Measurements from ENCODE around the gene ADGRL1. TPM values are rescaled to one million over a fixed set of nuclear protein-coding genes. Genes with fewer than 3 reads are reported as not detected.

The ADGRL1 gene
- total RNA-seq, 1 donor from 2014 or later = 55.3 TPM

DNA sequence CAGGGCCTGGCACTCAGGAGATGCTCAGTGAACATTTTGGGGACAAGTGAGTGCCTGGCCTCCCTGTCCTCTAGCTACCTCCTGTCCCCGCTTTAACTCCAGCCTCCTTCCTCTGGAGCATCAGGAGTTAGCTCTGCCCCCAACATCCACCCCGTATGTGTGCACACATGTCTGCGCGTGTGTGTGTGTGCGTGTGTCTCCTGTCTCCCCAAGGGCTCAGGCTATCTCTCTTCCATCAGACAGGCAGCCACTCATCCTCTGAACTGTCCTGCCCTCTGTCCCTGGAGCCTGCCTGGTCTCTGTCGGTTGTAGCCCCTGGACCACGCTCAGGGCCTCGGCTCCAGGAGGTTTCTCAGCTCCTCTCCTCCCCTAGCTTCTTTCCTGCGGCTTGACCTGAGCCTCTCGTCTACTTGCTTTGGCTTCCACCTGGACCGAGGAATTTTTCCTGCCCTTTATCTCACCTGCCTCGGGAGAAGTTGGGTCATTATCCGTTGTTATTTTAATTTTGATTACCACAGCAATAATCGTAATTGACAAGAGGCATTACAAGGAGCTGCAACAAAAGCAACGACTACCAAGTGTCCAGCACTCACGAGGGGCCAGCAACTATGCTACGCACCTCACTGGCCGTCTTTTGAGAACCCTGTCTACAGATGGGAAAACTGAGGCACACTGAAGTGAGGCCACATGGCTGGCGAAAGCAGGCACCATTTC, 37.6 kb downstream of the ADGRL1 start:
- no peak for DNase-seq (ENCODE audit: low spot score, unreplicated experiment)
- TF ChIP-seq, protein P1, sequence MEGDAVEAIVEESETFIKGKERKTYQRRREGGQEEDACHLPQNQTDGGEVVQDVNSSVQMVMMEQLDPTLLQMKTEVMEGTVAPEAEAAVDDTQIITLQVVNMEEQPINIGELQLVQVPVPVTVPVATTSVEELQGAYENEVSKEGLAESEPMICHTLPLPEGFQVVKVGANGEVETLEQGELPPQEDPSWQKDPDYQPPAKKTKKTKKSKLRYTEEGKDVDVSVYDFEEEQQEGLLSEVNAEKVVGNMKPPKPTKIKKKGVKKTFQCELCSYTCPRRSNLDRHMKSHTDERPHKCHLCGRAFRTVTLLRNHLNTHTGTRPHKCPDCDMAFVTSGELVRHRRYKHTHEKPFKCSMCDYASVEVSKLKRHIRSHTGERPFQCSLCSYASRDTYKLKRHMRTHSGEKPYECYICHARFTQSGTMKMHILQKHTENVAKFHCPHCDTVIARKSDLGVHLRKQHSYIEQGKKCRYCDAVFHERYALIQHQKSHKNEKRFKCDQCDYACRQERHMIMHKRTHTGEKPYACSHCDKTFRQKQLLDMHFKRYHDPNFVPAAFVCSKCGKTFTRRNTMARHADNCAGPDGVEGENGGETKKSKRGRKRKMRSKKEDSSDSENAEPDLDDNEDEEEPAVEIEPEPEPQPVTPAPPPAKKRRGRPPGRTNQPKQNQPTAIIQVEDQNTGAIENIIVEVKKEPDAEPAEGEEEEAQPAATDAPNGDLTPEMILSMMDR (IDR thresholded peaks at IDR 0.05; ENCODE audit: unreplicated experiment) = no peak
- H3K36me3 Mint-ChIP-seq (ENCODE audit: insufficient read depth) = peaks cover 19% of the 10 kb centered on the region
- H3K9me3 Mint-ChIP-seq (ENCODE audit: low read depth) = no peaks in the 10 kb centered on the region
- no peak overlapping the region for H3K27ac Mint-ChIP-seq
- no peaks in the 10 kb centered on the region for H3K27me3 Mint-ChIP-seq
- H3K4me3 Mint-ChIP-seq (ENCODE audit: low read depth) = no peak overlapping the region
- H3K4me1 Mint-ChIP-seq (ENCODE audit: low read depth) = no peaks in the 10 kb centered on the region

DNA sequence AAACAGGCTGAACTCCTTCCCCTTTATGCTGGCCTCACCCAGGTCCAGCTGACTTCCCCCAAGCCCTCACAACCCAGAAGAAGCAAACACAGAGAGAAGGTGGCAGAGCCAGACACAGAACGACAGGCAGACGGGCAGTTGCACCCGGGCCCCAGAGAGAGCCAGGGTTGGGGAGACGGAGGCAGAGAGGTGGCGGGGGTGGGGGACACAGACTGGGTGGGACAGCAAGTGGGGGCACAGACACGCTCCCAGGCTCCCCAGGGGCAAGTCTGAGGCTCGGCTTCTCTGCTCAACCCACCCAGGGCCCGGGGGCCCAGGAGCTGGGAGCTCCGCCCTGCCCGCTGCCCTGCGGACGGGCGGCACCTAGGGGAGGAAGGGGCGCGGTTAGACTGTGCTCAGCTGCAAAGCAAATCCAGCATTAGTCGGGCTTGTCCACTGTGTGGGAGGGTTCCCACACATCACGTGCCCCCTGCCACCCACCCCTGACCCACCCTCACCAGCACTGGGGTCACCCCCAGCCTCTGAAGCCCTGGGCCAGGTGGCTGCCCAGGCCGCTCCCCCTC, 38.3 kb downstream of the ADGRL1 start:
- H3K4me3 Mint-ChIP-seq (ENCODE audit: low read depth) = no peak overlapping the region
- DNase-seq (ENCODE audit: low spot score, unreplicated experiment) = no peak
- TF ChIP-seq, protein P1 (IDR thresholded peaks at IDR 0.05; ENCODE audit: unreplicated experiment) = no peak
- H3K27ac Mint-ChIP-seq = no peak overlapping the region
- no peaks in the 10 kb centered on the region for H3K27me3 Mint-ChIP-seq
- H3K4me1 Mint-ChIP-seq (ENCODE audit: low read depth) = no peaks in the 10 kb centered on the region
- H3K9me3 Mint-ChIP-seq (ENCODE audit: low read depth) = no peaks in the 10 kb centered on the region
- peaks cover 21% of the 10 kb centered on the region for H3K36me3 Mint-ChIP-seq (ENCODE audit: insufficient read depth)

DNA sequence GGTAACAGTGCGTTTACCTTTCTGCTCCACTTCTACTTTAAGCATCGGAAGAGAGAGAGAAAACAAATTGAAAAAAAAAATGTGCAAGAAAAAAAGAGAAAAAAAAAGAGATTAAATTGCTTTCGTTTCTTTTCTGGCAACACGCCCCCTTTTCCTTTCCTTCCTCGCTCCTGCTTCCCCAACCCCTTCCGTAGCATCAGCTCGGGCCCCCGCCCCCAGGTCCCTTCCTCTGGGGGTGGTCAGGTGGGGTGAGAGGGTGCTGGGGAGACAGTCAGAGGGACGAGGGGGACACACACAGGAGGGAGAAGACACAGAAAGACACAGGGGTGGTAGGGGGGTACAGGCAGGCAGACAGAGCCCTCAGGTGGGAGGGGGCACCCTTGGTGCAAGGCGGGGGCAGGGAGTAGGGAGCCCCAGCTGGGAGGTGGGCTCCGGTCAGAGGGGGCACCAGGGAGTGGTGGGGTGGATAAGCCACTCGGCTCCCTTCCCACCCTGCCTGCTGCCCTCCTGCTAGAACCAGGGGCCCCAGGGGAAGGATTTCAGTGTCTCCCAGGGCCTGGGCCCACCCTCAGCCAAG, 38.9 kb downstream of the ADGRL1 start:
- TF ChIP-seq, protein P1 (IDR thresholded peaks at IDR 0.05; ENCODE audit: unreplicated experiment) = no peak
- H3K4me3 Mint-ChIP-seq (ENCODE audit: low read depth) = no peak overlapping the region
- DNase-seq (ENCODE audit: low spot score, unreplicated experiment) = no peak
- no peak overlapping the region for H3K27ac Mint-ChIP-seq
- peaks cover 23% of the 10 kb centered on the region for H3K36me3 Mint-ChIP-seq (ENCODE audit: insufficient read depth)
- H3K9me3 Mint-ChIP-seq (ENCODE audit: low read depth) = no peaks in the 10 kb centered on the region
- no peaks in the 10 kb centered on the region for H3K4me1 Mint-ChIP-seq (ENCODE audit: low read depth)
- no peaks in the 10 kb centered on the region for H3K27me3 Mint-ChIP-seq

DNA sequence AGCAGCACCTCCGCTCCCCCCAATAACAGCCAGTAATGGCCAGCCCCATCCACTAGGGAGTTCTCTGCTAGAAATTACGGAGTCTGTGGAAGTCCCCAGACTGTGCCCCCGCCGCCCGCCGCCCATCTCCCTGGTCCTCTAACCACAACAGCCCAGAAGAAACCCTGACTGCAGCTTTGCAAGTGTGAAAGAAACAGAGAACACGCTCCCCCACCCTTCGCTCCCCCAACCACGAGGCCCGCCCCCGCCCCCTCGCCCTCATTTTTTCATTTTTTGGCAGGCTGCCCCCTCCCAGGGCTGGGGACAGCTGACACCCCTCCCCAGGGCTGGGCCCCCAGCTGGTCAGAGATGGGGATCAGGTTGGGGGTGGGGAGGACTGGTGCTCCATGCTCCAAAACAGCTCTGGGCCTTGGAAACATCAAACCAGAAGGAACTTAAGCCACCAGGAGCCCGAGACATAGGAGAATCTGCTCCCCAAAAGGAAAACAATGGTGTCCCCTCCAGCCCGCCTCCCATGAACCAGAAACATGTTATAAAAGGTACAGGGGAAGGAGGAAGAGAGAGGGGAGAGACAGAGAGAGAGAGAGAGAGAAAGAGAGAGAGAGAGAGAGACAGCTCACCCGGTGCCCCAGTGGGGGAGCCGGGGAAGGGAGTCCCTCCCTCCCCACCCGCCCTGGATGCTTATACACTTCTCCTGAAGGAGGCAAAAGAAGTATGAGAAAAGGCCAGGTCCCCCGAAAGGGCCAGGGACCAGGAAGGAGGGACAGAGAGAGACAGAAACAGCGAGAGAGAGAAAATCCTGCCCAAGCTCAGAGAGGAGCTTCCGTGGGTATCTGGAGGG, 39.8 kb downstream of the ADGRL1 start:
- peaks cover 18% of the 10 kb centered on the region for H3K36me3 Mint-ChIP-seq (ENCODE audit: insufficient read depth)
- no peaks in the 10 kb centered on the region for H3K9me3 Mint-ChIP-seq (ENCODE audit: low read depth)

More for the DNA sequence above, 39.8 kb downstream of the ADGRL1 start:
- TF ChIP-seq, protein P1 (IDR thresholded peaks at IDR 0.05; ENCODE audit: unreplicated experiment) = no peak
- Mint-ChIP-seq H3K27ac (no peak overlapping the region), H3K4me3 (ENCODE audit: low read depth) (no peak overlapping the region), H3K4me1 (ENCODE audit: low read depth) (no peaks in the 10 kb centered on the region), H3K27me3 (no peaks in the 10 kb centered on the region)
- no peak for DNase-seq (ENCODE audit: low spot score, unreplicated experiment)

All from progenitor cell of endocrine pancreas (in vitro differentiated cells).